ENCODE measurements around the gene PARD3B.

The PARD3B gene

DNA sequence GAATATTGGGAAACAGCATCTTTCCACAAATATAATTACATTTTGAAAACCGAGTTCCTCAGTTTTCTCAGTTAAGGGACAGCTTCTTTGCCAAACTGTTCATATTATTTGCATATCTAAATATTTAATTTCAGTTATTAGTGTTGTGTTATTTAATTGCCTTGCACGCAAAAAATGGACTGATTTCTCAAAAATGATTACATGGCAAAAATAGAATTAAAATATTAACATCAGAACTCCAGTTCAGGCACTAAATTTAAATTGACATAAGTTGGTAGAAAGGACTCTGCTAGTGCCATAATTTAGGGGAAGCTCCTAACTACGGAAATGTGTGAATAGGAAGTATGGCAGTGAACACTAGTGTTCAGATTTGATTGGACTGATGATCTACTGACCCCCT lies 209.6 kb downstream of the PARD3B start:
- DNase-seq (ENCODE audit: low spot score): no peak

DNA sequence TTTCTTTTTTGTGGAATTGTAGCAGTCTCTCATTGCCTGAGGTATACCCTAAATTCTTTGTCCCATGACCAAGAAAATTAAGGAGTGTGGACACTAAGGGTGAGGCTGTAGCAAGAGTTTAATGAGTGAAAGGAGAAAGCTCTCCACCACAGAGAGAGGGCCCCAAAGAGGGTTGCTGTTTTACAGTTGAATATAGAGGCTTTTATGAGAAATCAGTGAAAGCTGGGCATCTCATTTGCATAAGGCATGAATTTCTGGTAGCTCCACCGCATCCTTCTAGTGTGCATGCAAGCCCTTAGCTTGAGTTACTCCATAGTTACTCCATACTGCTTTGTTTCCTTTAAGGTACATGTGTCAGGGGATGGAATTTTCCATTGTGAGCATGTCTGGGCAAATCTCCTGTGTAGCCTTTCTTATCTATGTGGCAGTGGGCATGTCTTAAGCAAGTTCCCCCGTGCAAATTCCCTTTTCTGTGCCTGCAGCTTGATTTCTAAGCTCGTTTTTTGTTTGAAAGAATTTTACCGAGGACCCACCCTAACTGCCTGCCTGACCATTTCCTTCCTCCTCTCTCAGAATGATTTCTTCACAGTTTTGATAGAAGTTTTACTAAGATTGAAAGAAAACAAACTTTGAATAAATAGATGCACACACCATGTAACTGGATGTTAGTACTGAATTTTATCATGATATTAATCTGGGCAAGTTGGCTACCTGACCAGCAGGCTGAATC lies 218.9 kb downstream of the PARD3B start:
- no peak for DNase-seq (ENCODE audit: low spot score)

DNA sequence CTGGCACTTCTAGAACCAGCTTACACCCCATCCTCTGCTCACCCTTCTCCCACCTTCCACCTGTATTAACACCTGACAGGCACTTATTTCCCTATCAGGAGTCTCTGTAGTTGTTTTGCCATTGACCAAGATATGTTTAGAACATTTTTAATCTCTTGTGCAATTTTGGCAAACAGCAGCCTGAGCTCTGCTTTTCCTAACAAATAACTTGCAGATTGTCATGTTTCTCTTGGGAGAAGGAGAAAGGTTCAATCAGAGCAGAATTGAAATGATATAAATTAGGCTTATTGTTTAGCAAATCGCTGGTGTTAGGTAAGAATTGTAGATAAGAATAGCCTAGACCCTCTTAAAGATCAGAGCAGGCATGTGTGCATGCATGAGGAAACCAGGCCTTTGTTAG lies 225.5 kb downstream of the PARD3B start:
- no peak for DNase-seq (ENCODE audit: low spot score)

DNA sequence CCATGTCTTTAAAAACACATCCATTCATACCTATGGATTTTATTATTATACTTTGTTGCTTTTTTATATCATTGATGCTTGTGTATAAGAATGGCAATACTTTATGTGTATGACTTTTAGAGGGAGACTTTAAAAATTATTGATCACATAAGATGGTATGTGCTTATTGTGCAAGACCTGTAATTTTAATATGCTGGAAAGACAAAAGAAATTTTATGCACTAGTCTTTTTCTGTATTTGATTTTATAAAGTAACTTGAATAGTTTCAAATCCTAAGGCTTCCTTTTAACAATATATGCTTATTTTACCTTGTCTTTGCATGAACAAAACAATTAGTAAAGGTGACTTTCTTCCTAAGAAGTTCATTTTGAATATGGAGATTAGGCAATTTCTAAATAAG lies 226.4 kb downstream of the PARD3B start:
- DNase-seq (ENCODE audit: low spot score): no peak

DNA sequence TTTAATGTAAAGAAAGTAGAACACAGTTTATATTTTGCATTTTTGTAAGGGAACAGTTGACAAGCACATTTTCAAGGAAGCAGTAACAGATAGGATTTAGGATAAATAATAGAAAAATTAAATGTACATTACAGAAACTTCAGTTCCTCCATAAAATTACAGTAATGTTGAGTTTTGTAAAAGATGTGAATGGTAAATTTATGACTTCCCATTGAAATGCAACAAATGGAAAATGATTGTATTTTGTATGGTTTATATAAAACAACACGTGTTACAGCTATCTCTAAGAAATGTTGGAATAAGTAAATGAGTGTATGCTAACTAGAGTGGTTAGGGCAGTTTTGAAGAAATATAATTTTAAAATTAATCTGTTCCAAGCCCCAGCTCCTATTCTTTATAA lies 227.3 kb downstream of the PARD3B start:
- no peak for DNase-seq (ENCODE audit: low spot score)

DNA sequence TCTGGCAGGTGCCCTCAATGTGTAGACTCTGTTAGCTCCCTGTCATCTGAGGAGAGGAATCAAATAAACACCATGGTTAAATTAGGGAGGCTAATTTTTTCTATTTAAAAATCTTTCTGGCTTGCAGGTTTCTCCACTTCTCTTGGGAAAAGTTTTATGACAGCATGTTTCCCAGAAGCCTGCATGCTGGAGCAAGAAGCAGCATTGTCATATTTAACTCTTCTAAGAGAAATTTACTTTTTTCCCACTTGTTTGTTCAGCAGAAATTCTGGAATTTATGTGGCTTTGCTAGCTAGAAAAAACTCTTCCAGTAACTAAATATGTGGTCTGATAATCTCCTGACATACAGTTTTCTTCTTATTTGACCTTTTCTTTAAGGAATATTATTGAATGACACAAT lies 230.5 kb downstream of the PARD3B start:
- DNase-seq (ENCODE audit: low spot score): no peak

DNA sequence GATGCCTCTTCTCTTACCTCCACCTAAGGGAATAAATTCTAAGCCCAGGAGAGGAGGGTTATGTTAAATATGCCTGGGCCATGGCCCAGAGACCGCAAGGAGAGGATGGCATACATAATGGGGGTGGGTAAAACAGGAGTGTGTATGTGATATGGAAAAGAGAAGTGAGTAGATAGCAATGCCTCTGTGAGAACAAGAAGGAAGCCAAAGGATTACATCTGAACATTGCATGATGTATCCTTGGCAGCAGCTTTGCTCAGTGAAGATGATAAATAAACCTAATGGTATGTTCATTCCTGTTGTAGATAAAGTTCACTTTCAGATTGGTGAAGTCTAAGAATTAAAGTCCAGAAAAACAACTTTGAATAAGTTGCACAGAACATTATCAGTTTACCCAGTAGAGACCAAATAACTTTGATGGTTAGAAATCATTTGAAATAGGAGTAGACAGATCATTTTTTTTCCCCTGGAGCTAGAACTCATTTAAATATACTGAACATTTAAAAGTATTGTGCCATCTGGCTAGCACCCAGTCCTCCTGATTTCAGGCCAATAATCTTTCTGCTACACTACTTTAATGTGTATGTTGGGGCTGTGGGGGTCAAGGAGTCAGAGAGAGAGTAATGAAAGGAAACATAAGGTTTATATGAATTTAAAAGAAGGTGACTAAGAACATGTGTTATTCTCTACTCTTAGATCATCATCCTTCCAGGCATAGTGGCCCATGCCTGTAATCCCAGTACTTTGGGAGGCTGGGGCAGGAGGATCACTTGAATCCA lies 231.7 kb downstream of the PARD3B start:
- DNase-seq (ENCODE audit: low spot score): no peak

DNA sequence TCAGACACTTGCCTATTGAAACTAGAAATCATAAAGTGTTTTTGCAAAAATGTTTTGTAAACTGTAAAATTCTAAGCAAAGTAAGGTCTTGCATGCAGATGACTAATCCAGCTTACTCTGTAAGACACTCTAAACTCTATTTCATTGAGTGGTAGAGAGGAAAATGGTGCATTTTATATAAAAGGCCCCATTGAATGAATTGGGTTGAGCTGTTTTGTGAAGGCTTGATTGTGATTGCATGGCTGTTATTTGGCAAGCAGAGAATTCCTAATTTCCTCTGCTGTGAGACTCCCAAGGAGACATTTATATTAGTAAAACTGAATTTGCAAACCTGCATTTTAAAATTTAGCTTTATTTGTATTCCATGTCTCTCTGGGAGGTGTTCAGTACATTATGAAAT lies 234.5 kb downstream of the PARD3B start:
- no peak for DNase-seq (ENCODE audit: low spot score)

DNA sequence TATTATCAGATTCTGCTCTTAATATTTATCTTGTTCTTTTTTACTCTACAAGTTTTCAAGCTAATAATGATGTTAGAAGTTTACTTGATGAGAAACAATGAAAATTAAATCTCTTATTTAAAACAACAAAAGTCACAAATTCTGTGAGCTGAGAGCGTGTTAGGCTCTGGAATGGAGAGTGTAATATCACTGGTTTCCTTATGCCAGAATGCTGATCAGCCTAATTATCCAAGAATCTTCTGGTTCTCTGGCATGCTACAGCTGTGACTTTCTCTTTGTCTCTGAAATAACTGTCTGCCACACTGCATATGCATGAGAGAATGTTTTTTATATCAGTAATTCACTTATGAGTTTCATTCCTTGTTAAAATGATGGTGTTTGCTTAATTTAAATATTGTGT lies 236.7 kb downstream of the PARD3B start:
- no peak for DNase-seq (ENCODE audit: low spot score)

DNA sequence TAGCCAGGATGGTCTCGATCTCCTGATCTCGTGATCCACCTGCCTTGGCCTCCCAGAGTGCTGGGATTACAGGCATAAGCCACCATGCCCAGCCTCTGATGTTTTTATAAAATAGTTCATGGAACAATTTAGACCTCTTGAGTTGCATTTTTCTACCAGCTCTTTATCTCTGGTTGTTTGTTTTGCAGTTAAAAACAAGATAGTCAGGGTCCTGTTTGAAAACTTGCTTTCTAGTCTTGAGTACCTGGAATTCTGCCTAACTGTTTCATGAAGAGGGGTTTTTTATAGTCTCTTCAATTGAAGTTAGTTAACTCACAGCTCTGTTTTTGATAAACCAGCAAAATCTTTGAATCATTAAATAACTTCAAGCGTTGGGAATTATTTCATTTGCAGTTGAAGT lies 244.8 kb downstream of the PARD3B start:
- no peak for DNase-seq (ENCODE audit: low spot score)

DNA sequence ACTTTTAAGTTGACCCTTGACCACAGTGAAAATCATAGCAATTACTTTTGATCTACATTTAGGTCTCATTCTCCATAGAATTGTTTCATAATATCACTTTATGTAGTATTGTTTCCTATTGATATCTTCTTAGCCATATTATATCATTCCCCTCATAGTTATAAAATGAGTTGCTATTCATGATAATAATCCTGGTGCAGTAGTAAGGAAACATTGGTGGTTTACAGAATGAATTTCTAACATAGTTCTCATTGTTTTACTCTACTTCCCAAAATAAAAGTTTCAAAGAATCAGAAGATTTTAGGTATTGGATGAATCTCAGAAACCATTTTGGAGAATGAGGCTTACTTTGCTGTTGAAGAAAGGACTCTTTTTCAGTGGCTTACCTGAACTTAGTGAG lies 246.0 kb downstream of the PARD3B start:
- no peak for DNase-seq (ENCODE audit: low spot score)

DNA sequence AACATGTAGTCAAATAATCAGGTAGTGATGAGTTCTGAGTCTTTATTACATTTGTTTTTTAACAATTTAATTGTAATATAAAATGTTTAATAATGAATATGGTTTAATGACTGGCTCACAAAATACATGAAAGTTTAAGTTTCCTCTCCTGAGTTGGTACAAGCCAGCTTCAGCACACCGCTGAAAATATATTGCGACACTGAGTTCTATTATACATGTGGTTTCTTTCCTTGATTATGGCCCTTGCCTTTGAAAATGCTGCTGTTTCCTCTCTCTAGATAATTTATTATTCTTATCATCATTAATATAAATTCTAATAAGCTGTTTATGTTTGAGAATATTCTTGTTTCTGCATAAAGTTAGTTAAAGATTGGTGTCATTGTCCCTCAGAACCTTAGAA lies 249.3 kb downstream of the PARD3B start:
- no peak for DNase-seq (ENCODE audit: low spot score)

DNA sequence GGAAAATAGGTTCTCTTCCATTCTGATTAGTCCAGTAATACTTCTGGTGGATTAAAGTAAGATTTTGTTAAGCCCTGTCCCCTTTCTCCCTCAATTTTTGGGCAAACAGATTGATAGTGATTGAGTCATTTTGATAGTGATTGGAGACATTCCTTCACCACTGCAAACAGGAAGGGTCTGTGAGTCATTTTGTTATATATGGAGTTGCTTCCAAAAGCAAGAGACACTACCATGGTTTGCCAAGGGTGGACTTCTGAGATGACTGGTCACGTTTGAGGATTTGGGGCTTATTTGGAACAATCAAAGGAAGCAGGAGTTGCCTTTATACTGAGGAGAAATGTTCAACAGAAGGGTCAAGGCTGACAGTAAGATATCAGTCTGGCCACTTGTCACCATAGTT lies 249.9 kb downstream of the PARD3B start:
- no peak for DNase-seq (ENCODE audit: low spot score)

DNA sequence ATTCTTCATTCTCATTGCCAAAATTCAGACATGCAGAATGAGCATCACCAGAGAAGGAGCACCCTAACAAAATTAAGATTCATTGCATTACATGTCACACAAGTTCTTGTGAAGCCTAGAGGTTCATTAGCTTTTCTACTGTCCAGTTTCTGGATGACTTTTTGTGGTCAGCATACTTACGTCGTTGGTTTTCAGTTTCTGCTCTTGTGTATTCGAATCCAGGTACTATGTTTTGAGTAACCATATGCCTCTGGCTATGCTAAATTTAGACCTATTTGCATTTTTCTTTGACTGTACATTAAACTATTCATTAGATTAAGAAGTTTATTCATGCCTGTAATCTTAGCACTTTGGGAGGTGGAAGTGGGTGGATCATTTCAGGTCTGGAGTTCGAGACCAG lies 251.3 kb downstream of the PARD3B start:
- DNase-seq (ENCODE audit: low spot score): no peak

DNA sequence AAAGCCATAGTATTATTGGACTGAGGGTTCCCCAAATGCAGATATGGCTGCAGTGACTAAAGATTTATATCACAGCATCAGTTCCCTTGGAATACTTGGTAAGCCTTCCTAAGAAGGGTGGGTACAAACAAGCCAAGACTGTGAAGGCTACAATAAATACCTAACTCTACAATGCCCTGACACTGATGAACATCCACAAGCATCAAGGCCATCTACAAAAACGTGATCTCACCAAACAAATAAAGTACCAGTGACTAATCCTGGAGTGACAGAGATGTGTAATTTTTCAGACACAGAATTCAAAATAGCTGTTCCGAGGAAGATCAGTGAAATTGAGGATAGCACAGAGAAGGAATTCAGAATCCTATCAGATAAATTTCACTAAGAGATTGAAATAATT lies 254.5 kb downstream of the PARD3B start:
- DNase-seq (ENCODE audit: low spot score): no peak

DNA sequence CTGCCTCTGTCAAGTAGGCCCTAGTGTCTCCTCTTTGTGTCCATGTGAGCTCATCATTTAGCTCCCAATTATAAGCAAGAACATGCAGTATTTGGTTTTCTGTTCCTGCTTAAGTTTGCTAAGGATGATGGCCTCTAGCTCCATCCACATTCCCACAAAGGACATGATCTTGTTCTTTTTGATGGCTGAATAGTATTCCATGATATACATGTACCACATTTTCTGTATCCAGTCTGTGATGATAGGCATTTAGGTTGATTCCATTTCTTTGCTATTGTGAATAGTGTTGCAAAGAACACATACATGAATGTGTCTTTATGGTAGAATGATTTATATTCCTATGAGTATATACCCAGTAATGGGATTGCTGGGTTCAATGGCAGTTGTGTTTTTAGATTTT lies 263.2 kb downstream of the PARD3B start:
- no peak for DNase-seq (ENCODE audit: low spot score)

DNA sequence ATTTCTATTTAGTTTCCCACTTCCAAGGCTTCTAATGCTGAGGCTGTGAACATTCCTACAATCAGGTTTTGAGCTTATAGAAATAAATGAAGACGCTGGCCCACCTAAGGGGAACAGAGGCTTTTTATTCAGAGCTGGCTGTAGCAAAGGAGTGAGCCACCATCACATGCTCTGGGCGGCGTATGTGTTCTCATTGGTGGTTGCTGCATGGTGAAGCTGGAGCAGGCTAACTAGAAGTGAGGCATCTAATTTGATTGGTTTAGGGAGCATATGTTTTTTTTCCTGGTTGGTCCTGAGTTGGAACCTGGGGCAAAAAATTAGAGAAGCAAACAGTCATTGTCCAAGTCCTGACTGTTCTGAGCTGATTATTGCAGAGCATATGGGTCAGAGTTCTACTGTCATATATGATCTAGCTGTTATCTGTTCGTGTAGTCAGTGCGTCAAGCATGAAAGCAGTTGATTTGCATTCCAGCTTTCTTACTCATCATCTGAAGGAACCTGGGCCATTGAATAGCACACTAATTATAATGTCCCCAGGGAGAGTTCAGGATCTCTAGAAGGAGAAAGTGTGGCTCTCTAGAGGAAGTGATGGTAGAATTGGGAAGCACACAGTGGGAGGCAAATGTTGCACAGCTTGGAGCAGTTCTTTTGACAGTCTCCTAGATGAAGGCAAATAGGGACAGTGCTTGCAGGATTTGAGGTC lies 279.6 kb downstream of the PARD3B start:
- DNase-seq (ENCODE audit: low spot score): no peak

DNA sequence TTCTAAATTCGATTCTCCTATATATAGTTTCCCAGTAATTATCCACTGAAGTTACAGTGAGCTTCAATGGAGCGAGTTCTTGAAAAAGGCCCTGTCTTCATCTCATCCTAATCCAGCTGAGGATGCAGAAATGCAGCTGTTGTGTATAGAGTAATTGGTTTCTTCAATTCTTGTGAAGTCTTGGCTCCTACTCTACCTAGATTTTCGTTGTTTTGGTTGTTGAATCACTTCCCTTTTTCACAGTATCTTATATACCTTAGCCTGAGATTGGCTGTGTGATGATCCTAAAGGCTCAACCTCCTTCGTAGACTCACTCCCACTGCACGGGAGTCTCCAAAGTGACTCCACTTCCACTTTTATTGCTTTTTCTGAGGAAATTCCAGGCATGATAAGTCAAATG lies 280.4 kb downstream of the PARD3B start:
- DNase-seq (ENCODE audit: low spot score): no peak

DNA sequence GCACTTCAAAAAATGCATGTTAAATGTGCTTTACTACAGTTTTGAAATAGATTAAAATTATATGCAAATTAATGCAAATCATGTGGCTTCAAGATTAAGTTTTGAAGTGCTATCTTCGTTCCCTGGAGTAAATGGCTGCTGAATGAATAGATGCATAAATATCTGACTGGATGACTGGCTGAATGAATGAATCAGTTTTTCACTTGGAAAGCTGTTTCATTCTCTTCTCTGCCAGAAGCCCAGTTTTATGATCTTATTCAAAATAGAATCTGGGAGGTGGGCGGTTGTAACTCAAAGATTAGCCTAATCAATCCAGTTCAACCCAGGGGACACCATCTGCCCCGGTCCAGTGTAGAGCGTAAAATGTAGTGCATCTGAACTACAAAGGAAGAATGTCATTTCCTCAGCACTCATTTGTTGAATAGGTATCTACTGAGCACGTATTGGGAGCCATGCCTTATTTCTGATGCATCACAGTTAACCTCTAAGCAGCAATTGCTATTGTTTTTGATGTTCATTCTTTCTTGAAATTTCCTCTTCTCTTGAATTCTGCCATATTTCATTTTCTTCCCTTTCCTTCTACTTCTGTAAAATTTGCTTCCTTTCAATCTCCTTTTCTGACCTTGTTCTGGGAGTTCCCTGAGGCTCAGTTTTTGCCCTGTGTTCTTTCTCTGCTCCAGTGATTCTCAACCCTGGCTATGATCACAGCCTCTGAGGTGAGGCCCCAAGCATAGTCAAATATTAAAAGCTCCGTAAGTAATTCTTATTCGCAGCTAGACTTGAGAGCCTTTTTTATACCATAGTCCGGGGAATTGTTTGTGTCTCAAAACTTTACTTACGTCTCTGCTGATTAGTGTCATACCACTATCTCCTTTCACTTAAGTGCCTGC lies 282.7 kb downstream of the PARD3B start:
- DNase-seq (ENCODE audit: low spot score): no peak

DNA sequence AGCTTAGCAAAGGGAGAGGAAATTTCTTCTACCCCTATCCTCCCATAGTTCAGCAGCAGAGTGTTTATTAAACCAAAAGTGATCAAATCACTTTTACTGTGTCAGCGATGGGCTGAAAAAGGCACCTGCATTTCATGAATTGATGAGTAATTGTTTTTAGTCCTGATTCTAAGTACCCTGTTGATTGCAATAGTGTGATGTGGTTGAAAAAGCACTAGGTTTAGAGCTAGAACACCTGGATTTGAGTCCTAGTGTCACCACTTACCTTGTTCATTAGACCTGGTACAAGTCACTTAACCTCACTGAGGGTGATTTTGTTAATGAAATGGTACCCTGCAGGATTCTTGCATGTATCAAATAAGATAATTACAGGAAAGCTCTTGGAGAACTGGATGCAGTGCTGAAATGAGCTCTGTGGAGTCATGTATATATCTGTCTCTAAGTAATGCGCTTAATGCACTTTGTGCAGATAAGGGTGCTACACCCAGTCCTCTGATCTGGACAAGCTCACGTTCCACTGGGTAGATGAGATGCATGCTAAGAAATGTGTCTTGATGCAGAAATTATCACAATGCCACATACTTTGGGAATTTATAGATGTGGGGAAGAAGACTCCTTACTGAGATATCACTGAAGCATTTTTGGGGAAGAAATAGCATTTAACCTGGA lies 289.6 kb downstream of the PARD3B start:
- DNase-seq (ENCODE audit: low spot score): no peak

DNA sequence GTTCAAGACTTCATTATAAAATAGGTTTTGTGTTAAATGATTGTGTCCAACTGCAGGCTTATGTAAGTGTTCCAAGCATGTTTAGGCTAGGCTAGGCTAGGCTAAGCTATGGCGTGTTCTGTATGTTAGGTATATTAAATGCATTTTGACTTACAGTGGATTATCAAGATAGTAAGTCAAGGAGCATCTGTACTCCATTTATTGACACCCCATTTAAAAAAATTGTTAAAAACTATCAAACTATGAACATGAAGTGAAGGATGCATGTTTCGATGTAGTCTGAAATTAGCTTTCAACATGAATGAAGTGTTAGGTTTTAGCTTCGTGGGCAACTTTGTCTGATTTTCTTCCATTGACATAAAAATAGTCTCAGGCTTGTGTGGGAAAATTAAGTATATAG lies 290.5 kb downstream of the PARD3B start:
- no peak for DNase-seq (ENCODE audit: low spot score)

DNA sequence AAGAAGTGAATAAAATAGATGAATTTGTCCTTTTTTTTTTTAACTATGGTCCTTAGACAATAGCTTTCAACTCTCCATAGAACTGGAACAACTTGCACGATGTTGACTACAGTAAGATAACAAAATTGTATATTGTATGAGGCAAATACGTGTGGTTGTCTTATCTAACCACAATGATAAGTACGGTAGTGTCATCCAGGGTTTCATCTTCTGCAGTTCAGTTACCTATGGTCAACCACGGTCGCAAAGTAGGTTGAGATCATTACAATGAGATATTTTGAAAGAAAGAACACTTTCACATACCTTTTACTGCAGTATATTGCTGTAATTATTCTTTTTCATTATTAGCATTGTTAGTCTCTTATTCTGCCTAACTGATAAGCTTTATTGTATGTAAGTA lies 295.2 kb downstream of the PARD3B start:
- DNase-seq (ENCODE audit: low spot score): no peak

Data from CD4-positive, alpha-beta T cell treated with Interleukin-2 at 100 ng/mL for 4 hours (primary cell).